Neural progenitor cell (in vitro differentiated cells): ENCODE data around the gene HES5.

ENCODE experiments used
- EZH2 ChIP-seq: fragments of 200-600 bp; sonication (generic); IDR thresholded peaks from 2 replicates; pipeline ENCODE4 v1.6.1; 2017; ENCODE audit warnings: antibody characterized with exemption, mild to moderate bottlenecking, moderate library complexity
- EZH2phosphoT487 ChIP-seq: fragments of 200-600 bp; sonication (generic); IDR thresholded peaks from 2 replicates; pipeline ENCODE4 v1.6.1; 2017; ENCODE audit warnings: antibody characterized with exemption
- TF ChIP-seq, protein P1 (sequence below): fragments of 200-600 bp; sonication (generic); IDR thresholded peaks from 2 replicates; pipeline ENCODE4 v1.5.1; 2017; ENCODE audit warnings: antibody characterized with exemption, mild to moderate bottlenecking

DNA sequence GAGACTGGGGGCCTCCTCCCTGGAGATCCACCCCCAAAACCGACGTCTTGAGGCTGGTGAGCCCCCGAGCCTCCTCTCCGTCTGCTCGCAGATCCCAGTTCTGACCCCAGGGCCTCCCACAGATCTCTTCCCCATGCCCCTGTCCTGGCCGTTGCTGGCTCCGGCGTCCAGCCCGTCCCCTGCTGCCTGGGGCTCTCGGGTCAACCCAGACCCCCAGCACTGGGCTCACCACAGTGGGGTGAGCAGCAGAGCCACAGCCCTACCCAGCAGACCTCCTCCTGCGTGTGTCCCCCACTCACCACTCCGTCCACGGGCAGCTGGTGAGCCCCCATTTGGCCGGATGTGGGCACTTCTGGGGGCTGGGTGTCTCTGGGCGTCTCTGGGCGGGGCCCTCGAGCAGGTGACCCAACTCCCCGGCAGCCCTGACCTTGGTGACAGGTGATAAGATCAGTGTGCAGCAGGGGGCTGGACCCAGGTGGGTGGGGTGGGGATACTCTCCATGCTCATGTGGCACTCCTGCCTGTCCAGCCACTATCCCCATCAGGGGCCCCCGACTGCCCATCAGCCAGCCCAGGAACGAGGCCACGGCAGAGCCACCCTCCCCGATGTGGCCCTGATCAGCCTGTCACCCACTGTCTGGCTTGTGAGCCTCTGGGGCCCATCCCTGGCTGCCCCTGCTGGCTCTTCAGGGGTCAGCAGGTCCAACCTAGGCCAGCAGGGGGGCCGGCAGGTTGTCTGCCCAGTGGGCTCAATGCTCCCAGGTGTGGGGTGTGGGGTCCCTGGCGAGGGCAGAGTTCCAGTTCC is 26.8 kb upstream of the HES5 start:
- TF ChIP-seq, protein P1, sequence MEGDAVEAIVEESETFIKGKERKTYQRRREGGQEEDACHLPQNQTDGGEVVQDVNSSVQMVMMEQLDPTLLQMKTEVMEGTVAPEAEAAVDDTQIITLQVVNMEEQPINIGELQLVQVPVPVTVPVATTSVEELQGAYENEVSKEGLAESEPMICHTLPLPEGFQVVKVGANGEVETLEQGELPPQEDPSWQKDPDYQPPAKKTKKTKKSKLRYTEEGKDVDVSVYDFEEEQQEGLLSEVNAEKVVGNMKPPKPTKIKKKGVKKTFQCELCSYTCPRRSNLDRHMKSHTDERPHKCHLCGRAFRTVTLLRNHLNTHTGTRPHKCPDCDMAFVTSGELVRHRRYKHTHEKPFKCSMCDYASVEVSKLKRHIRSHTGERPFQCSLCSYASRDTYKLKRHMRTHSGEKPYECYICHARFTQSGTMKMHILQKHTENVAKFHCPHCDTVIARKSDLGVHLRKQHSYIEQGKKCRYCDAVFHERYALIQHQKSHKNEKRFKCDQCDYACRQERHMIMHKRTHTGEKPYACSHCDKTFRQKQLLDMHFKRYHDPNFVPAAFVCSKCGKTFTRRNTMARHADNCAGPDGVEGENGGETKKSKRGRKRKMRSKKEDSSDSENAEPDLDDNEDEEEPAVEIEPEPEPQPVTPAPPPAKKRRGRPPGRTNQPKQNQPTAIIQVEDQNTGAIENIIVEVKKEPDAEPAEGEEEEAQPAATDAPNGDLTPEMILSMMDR, result peak; percentile 12
- TF ChIP-seq EZH2 (no peak), EZH2phosphoT487 (no peak)
